GM21786 (cell line): Measurements from ENCODE around the gene C19orf85.

Source experiments
- ATAC-seq: cut with Tn5 transposase; IDR thresholded peaks from one replicate; pipeline ENCODE4 v1.9.1; 2021; ENCODE audit not compliant: unreplicated experiment

The C19orf85 gene

DNA sequence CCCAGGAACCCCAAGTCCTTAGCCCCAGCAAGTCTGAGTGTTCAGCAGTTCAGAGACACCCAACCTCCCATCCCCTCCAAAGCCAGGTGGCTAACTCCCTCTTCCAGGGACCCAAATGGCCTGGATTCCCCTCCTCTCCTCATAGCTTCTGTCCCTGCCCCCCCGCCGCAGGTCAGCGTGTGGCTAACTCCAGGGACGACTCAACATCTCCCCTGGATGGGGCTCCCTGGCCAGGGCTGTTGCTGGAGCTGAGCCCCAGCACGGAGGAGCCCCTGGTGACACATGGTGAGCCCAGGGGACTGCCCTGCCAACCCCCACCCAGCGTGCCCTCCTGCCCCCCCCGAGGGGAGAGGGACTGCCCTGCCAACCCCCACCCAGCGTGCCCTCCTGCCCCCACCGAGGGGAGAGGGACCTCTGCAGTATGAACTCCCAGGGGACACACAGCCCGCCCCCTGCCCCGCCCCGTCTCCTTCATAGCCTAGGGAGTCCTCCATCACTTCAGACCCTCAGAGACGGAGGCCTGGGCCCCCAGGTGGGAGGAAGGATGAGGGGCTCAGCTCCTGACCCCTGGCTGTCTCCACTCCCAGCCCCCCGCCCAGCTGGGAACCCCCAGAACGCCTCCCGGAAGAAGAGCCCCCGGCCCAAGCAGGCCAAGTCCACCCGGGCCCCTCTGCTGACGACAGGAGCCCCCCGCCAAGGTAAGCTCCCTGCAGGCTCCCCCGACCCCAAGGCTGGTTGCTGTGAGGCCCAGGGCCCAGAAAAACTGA is 25.3 kb upstream of the C19orf85 start:
- no peak for ATAC-seq

DNA sequence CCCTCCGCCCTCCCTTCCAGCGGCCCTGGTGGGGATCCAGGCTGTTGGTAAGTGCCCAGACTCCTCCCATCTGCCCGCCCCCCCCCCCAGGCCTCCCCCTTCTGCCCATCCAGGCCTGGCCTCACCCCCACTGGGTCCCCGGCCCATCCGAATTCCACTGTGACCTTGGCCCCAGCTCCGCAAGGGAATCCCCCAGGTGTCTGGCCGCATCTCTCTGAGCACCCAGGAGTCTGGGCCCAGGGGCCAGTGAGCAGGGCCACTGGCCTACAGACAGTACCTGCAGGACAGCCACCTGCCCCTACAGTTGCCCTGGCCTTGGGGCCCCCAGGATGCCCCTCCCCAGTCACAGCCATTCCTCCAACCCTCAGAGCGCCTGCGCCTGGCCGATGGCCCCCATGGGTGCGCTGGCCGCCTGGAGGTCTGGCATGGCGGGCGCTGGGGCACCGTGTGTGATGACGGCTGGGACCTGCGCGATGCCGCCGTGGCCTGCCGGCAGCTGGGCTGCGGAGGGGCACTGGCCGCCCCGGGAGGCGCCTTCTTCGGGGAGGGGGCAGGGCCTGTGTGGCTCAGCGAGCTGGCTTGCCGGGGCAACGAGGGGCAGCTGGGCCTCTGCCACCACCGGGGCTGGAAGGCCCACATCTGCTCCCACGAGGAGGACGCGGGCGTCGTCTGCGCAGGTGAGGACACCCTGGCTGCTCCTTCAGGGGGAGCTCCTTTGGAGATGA is 24.6 kb upstream of the C19orf85 start:
- ATAC-seq, result no peak

DNA sequence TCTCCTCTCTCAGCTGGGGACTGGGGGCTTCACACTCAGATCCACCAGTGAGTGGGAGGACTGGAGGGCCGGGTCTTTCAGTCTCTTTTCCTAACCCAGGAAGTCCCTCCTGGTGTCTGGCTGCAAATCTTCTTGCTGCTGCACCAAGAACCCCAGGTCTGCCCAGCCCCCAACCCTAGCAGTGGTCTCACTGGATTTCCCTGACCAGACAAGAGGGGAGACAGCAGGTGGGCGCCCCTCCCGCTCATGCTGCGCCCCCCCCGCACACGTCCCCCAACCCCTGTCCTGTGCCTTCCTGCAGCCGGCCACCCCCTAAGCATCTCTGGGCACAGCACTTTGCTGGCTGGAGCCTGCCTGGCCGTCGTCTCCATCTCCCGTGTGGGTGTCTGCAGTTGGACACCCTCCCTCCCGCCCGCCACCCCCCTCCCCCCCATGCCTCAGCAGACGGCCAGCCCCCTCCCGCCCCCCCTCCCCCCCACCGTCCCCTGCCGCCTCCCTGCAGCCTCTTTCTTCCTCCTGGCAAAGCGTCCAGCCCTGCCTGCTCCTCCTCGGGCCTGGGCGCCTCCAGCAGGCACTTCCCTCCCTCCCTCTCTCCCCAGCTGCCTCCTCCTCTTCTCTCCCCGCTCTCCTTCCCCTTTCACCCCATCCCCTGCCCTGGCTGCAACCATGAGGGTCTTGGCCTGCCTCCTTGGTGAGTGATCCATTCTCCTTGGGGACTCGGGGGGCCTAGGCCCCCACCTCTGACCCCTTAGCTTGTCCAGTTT is 23.6 kb upstream of the C19orf85 start, which contains the start of gene SSC5D:
SSC5D (plus strand) TSS at position 513 of the 764 bp plus-strand sequence; CDS start at position 667, 154 bp downstream.
- no peak for ATAC-seq

DNA sequence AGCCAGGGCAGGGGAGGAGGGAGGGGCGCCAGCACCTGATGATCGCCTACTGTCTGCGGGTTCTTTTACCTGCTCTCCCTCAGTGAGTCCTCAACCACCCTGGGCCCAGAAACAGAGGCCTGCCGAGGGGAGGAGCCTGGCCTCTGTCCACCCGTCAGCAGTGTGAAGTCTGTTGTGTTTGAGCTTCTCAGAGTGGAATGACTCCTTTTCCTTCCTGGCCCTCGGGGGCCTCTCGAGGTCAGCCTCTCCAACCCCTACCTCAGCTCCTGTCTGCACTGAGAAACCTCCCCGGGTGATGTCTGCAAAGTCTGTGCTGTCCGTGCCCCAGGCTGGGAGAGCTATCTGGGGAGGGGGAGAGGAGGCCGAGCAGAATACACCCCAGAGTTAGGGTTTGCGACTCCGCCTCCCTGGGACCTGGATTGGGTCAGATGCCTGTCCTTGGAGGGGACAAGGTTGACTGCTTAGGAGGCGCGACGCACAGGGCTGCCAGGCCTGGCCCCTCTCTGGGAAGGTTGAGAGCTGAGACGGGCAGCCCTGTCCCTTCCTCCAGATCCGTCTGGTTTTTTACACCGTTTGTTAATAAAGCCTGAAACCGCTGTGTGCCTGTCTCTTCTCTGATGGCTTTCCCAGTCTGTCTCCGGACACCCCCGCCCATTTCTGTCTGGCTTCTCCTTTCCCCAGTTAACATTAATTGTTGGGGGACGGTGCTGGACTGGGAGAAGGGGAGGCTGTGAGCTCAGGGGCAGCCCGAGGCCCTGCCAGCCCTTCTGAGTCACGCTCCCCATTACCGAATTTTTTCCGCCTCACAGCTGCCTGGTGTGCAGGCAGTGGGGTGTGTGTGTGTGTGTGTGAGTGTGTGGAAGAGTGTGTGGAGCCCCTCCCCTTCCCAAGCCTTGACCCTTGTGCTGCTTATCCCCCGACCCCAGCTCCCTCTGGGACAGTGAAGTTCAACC is 22.7 kb upstream of the C19orf85 start:
- no peak for ATAC-seq

DNA sequence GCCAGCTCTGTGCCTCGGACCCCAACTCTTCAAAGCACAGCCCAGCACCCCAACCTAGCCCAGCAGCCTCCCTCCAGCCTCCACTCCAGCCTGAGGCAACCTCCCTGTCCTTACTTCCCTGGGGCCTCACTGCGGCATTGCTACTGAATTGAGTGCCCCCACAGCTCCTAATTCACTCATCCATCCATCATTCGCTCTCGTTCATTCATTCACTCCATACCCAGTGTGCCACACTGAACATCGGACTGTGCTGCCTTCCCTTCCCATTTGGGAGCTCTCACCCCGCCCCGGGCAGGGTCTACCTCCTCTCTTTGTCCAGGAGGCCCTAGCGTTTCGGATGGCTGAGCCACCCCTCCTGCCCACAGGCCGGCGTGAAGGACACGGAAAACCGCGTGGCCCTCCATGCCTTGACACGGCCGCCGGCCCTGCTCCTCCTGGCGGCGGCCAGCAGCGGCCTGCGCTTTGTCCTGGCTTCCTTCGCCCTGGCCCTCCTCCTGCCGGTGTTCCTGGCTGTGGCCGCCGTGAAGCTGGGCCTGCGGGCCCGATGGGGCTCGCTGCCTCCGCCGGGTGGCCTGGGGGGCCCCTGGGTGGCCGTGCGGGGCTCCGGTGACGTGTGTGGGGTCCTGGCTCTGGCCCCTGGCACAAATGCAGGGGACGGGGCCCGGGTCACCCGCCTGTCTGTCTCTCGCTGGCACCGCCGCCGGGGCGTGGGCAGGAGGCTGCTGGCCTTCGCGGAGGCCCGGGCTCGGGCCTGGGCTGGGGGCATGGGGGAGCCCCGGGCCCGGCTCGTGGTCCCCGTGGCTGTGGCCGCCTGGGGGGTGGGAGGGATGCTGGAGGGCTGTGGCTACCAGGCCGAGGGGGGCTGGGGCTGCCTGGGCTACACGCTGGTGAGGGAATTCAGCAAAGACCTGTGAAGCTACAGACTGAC is 21.8 kb upstream of the C19orf85 start:
- ATAC-seq, result no peak

DNA sequence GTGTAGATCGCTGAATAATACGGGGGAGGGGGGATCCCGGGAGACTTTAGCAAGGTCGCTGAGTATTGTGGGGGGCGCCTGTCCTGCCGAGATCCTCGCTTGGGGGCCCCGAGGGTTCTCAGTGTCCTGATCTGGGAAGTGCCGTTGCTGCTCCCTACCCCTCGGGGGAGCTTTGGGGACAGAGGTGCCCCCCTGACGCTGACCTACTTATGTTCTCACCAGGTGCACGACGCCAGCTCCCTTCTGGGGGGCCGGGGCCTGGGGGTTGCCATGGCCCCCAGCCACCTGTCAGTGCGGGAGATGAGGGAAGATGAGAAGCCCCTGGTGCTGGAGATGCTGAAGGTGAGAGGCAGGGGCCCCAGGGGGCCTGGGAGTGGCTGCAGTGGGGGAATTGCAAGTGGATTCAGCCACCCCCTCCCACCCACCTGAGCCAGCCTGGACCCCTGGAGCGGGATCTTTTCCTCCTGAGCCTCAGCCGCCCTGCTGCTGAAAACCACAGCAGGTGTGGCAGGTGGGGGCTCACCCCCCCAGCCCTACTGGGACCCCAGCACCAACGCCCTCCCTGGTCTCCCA is 21.0 kb upstream of the C19orf85 start:
- no peak for ATAC-seq

DNA sequence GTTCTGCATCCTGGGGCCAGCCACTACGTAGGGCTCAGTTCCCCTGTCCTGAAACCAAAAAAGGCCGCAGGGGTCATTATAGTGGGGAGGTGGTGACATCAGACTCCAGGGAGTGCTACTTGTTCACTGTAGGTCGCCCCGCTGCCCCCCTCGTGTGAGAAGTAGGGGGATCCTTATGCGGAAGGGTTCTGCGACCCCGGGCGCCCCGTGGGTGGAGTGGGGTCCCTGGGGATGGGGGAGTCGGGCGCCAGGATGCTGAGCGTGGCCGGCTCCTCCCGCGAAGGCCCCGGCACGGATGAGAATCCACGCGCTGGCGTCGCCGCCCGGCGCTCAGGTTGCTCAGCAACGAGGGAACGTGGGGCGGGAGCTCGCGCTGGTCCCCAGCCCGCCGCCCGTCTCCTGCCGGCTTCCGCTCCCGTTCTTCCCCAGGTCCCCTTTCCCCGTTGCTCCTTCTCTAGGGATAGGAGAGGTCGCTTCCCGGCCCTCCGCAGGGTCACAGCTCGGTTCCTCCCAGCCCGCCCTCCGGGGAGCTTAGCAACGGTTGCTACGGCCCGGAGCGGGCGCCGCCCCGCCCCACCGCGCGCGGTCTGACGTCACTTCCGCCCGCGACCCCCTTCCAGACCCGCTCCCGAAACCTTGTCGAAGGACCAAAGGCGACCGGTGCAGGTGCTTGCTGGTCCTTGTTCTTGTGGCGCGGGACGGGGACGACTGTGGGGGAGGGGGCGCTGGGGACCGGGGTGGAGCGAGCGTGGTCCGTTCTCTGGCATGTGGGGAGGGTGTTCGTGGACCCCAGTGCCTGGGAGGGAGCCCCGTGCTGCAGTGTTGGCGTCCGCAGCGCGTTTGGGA is 20.3 kb upstream of the C19orf85 start, which contains the start of gene NAT14:
NAT14 (plus strand) TSS at position 596 of the 846 bp plus-strand sequence. CDS start 521 bp downstream, outside the sequence.
- ATAC-seq, result no peak

DNA sequence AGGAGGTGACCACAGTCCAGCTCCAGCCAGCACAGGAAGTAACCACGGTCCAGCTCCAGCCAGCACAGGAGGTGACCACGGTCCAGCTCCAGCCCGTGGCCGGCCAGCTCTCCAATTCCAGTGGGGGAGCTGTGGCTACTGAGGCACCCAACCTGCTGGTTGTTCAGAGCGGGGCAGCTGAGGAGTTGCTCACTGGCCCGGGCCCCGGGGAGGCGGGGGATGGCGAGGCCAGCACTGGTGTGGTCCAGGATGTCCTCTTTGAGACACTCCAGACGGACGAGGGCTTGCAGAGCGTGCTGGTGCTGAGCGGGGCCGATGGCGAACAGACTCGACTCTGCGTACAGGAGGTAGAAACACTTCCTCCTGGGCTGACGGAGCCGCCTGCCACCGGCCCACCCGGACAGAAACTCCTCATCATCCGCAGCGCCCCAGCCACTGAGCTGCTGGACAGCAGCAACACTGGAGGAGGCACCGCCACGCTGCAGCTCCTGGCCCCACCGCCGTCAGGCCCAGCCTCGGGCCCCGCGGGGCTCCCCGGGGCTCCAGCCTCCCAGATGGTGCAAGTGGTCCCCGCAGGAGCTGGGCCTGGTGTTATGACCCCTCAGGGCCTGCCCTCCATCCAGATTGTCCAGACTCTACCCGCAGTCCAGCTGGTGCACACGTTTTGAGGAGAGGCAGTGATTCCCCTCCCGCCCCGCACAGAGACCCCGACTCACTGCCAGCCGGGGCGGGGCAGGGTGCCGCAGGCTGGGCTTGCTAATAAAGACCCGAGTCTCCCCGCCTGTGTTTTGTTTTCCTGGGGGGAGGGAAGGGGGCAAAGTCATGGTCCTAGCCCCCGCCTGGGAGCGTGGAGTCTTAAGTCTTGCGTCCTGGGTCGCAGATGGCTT is 19.4 kb upstream of the C19orf85 start:
- ATAC-seq, result no peak

DNA sequence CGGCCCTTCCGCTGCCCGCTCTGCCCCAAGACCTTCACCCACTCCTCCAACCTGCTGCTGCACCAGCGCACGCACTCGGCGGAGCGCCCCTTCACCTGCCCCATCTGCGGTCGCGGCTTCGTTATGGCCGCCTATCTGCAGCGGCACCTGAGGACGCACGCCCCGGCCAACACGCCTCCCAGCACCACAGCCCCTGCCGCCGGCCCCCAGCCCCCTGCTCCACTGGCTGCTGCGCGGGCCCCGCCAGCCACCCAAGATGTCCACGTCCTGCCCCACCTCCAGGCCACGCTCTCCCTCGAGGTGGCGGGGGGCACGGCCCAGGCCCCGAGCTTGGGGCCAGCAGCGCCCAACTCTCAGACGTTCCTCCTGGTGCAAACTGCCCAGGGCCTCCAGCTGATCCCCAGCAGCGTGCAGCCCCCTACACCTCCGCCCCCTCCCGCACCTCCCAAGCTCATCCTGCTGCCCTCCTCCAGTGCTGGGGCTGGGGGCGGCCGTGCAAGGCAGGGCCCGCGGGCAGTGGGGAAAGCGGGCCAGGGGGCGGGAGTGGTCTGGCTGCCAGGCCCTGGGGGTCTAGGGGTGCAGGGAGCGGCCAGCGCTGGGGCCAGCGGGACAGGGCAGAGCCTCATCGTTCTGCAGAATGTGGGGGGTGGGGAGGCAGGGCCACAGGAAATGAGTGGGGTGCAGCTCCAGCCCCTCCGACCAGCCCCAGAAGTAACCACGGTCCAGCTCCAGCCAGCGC is 18.6 kb upstream of the C19orf85 start:
- no peak for ATAC-seq

DNA sequence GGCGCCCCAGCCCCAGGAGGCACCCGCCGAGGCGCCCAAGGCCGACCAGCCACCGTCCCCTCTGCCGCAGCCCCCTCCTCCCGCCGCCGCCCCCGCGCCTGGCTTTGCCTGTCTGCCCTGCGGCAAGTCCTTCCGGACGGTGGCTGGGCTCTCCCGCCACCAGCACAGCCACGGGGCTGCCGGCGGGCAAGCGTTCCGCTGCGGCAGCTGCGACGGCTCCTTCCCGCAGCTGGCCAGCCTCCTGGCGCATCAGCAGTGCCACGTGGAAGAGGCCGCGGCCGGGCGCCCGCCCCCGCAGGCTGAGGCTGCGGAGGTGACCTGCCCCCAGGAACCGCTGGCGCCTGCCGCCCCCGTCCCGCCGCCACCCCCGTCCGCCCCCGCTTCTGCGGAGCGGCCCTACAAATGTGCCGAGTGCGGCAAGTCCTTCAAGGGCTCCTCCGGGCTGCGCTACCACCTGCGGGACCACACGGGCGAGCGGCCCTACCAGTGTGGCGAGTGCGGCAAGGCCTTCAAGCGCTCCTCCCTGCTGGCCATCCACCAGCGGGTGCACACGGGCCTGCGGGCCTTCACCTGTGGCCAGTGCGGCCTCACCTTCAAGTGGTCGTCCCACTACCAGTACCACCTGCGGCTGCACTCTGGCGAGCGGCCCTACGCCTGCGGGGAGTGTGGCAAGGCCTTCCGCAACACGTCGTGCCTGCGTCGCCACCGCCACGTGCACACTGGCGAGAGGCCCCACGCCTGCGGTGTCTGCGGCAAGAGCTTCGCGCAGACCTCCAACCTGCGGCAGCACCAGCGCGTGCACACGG is 17.8 kb upstream of the C19orf85 start:
- ATAC-seq, result no peak

DNA sequence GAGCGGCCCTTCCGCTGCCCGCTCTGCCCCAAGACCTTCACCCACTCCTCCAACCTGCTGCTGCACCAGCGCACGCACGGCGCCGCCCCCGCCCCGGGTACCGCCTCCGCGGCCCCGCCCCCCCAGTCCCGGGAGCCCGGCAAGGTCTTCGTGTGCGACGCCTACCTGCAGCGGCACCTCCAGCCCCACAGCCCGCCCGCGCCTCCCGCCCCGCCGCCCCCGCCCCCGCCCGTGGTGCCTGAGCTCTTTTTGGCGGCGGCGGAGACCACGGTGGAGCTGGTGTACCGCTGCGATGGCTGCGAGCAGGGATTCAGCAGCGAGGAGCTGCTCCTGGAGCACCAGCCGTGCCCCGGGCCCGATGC is 17.2 kb upstream of the C19orf85 start:
- no peak for ATAC-seq

DNA sequence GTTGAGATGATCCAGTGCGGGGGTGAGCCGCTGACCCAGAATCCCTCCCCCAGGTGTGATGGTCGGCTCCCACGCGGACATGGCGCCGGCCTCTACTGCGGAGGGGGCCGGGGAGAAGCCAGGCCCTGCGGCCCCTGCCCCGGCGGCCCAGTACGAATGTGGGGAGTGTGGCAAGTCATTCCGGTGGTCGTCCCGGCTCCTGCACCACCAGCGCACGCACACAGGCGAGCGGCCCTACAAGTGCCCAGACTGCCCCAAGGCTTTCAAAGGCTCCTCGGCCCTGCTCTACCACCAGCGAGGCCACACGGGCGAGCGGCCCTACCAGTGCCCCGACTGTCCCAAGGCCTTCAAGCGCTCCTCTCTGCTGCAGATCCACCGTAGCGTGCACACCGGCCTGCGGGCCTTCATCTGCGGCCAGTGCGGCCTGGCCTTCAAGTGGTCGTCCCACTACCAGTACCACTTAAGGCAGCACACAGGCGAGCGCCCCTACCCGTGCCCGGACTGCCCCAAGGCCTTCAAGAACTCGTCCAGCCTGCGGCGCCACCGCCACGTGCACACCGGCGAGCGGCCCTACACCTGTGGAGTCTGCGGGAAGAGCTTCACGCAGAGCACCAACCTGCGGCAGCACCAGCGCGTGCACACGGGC is 16.7 kb upstream of the C19orf85 start:
- ATAC-seq, result no peak

DNA sequence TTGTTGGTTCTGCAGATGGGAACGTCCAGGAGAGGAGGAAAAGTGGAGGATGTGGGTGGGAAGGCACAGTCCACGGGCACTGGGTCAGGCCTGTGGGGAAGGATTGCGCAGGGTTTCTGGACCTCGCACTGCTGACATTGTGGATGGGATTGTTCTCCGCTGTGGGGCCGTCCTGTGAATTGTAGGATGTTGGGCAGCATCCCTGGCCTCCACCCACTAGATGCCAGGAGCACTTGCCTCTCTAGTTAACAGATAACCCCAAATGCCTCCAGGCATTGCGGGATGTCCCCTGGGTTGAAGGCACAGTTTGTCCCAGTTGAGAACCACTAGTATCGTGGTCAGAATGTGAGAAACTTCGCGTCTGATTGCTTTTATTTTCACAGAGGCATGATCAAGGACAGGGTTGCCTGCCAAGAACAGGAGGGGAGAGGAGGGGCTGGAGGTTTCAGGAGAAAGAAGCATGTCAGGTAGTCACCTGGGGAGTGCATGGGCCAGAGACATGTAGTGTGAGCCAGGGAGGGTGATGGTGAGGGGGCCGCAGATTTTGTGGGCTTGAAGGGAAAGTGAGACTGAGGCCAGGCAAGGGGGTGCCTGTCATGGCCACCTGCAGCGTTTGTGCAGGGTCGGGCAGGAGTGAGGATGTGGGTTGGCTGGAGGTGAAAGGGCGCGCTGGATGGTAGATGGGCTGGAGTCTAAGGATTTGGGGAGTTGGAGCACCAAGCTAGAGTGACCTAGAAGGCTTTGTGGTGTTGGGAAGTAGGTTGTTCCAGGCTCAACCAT is 15.1 kb upstream of the C19orf85 start:
- no peak for ATAC-seq

DNA sequence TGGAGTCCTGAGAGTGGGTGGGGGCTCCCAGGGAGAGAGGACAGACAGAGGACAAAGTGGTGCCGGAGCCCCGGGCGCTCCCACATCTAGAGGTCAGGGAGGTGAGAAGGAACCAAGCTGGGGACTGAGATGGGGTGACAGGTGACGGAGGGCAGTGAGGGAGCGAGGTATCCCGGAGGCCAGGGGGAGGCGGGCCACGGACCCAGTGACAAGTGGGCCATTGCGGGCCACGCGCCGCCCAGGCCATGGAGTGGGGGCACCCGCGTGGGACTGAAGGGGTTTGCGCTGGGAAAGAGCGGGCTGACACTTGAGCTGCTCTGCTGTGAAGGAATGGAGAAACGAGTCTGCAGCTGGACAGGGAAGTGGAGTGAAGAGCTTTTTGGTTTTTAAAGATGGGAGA is 14.5 kb upstream of the C19orf85 start:
- ATAC-seq, result no peak
